Brain microvascular endothelial cell (primary cell): ENCODE results near the gene ALPK1.

Experiments
- DNase-seq: peaks from one replicate; pipeline ENCODE4 v3.0.0-alpha.2; 2020
- H3K27ac ChIP-seq: fragments of 250-450 bp; sonication (Bioruptor Pico); 2 replicates; pipeline ENCODE4 v1.5.1; 2020; ENCODE audit warnings: mild to moderate bottlenecking, moderate library complexity
- H3K27me3 ChIP-seq: fragments of 250-450 bp; sonication (Bioruptor Pico); replicated peaks from 2 replicates; pipeline ENCODE4 v1.5.1; 2020; ENCODE audit warnings: mild to moderate bottlenecking
- H3K36me3 ChIP-seq: fragments of 250-450 bp; sonication (Bioruptor Pico); replicated peaks from 2 replicates; pipeline ENCODE4 v1.5.1; 2020; ENCODE audit warnings: mild to moderate bottlenecking
- H3K4me3 ChIP-seq: 2 replicates; pipeline ENCODE4 v1.5.1; 2011; ENCODE audit warnings: low read depth, mild to moderate bottlenecking, control low read depth, low read length, moderate library complexity
- in situ Hi-C: cut with HindIII; loops from 2 replicates; pipeline ENCODE4 v1.10.0; 2017; ENCODE audit warnings: low sequenced_read_pairs, low pct_ligation_motif_present
- TF ChIP-seq, protein P1 (sequence below): IDR thresholded peaks from 2 replicates; pipeline ENCODE4 v1.5.1; 2011; ENCODE audit warnings: low read depth, mild to moderate bottlenecking, moderate library complexity, low read length, control low read depth, inconsistent platforms; ENCODE audit errors: missing control alignments

ALPK1 gene

DNA sequence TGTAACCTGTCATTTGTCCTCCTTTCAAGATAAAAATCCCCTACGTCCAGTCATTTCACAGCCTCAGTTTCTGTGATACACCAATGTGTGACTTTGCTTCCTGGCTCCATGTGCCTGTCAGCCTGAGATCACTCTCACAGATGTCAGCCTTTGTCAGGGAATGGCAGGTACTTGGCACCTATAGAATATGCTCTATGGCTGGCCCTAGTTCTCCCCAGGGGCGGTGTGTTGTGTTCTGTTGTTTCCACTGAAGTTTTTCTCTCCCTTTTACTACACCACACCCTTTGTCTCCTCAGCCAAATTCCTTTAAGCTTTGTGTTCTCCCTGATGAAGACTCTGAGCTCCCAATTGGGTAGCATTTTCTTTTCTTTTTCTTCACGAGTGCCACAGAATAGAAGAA, 81.7 kb downstream of the ALPK1 start:
- TF ChIP-seq, protein P1, sequence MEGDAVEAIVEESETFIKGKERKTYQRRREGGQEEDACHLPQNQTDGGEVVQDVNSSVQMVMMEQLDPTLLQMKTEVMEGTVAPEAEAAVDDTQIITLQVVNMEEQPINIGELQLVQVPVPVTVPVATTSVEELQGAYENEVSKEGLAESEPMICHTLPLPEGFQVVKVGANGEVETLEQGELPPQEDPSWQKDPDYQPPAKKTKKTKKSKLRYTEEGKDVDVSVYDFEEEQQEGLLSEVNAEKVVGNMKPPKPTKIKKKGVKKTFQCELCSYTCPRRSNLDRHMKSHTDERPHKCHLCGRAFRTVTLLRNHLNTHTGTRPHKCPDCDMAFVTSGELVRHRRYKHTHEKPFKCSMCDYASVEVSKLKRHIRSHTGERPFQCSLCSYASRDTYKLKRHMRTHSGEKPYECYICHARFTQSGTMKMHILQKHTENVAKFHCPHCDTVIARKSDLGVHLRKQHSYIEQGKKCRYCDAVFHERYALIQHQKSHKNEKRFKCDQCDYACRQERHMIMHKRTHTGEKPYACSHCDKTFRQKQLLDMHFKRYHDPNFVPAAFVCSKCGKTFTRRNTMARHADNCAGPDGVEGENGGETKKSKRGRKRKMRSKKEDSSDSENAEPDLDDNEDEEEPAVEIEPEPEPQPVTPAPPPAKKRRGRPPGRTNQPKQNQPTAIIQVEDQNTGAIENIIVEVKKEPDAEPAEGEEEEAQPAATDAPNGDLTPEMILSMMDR: no peak
- no peak overlapping the region for H3K27ac ChIP-seq
- in situ Hi-C loops: no loop called here
- H3K4me3 ChIP-seq: no peak overlapping the region
- no peak for DNase-seq
- no peaks in the 10 kb centered on the region for H3K36me3 ChIP-seq
- no peaks in the 10 kb centered on the region for H3K27me3 ChIP-seq

- in situ Hi-C loops: no loop called here
- no peaks in the 10 kb centered on the region for H3K36me3 ChIP-seq
- DNase-seq: no peak
- H3K27me3 ChIP-seq: no peaks in the 10 kb centered on the region
- TF ChIP-seq, protein P1: peak; percentile 40
- no peak overlapping the region for H3K27ac ChIP-seq
- peak overlapping the region; percentile 27 for H3K4me3 ChIP-seq
Observed at GRCh38 chr4:112379306-112379705, 82.1 kb downstream of the ALPK1 start.

DNA sequence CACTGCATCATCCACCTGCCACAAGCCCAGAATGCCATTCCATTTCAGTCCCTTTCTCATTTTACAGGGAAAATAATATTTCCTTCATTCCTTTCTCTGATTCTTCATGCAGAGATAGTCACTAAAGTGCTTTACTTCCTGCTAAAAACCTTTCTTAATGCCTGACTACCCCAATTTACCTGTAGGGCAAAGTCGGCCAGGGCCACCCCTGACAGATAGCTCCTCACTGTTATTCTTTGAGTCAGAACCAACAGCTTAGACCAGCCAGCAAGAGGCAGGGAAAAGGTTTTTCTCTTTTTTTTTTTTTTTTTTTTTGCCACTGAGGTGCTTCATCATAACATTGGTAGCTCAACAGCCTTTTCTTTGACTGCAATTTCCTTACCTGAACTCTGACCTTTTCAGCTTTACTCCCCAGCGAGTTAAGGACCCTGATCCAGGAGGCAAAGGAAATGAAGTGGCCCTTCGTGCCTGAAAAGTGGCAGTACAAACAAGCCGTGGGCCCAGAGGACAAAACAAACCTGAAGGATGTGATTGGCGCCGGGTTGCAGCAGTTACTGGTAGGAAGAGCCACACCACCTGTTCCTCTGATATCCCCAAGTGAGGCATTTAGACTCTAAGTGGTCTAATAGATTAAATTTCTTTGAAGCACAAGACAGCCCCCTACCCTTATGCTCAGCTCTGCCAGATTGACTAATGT, 85.0 kb downstream of the ALPK1 start:
- TF ChIP-seq, protein P1: no peak
- Histone ChIP-seq H3K27ac (no peak overlapping the region), H3K4me3 (no peak overlapping the region), H3K36me3 (no peaks in the 10 kb centered on the region), H3K27me3 (no peaks in the 10 kb centered on the region)
- in situ Hi-C loops: no loop called here
- DNase-seq: no peak

DNA sequence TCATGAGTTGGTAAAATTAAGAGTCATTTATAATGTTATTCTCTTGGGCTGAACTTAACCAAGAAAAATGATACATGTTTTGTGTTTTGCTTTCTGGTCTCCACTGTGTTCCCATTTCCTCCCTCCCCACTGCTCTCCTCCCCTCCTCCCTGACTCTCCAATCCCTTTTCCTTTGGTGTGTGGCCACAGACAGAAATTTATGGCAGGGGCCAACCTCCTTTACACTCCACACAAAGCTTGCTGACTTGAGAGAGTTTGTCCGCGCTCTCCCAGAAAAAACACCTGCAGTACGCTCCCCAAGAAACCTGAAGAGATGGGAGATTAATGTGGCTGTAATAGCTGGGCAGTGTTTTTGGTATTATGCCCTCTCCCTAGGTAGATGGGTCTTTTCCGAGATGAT, 88.9 kb downstream of the ALPK1 start:
- TF ChIP-seq, protein P1: no peak
- in situ Hi-C loops: no loop called here
- Histone ChIP-seq H3K36me3 (no peaks in the 10 kb centered on the region), H3K4me3 (no peak overlapping the region), H3K27me3 (no peaks in the 10 kb centered on the region), H3K27ac (no peak overlapping the region)
- no peak for DNase-seq

GRCh38 chr4:112402098-112402497, 104.9 kb downstream of the ALPK1 start:
- Histone ChIP-seq H3K27ac (no peak overlapping the region), H3K36me3 (no peaks in the 10 kb centered on the region)
- in situ Hi-C loops: no loop called here

More at GRCh38 chr4:112402098-112402497, 104.9 kb downstream of the ALPK1 start:
- DNase-seq: no peak
- TF ChIP-seq, protein P1: no peak
- Histone ChIP-seq H3K4me3 (no peak overlapping the region), H3K27me3 (no peaks in the 10 kb centered on the region)
